ENCODE measurements around the gene ANKS1B.

DNA sequence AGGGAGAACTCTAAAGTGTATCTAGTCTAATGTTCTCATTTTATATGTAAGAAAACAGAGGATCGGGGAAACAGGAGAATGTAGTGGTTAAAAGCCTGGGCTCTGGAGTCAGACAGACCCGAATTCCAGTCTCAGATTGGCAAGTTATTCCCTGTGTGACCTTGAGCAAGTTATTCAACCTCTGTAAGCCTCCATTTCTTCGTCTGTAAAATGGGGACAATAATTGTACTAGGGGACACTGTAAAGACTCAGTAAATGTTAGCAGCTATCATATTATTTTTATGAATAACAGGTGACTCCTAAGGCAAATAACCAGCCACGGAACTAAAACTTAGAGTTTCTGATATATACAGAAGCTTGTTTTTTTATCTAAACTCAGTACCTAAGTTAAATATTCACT is 1187.5 kb downstream of the ANKS1B start:
- TF ChIP-seq CTCF (conservative IDR thresholded peaks at IDR 0.05; ENCODE audit: low read length), result no peak
- TF ChIP-seq EZH2phosphoT487 (IDR thresholded peaks at IDR 0.05; ENCODE audit: borderline replicate concordance), result no peak
